Posterior cingulate gyrus (tissue), 11 donors: Measurements from ENCODE around the gene CMTM7.

Experiments used
- DNase-seq, 10 donors: peaks; one replicate each; pipeline versions ENCODE4 v3.0.0 to v3.0.0-alpha.2; 2020 to 2021; ENCODE audit warnings: mixed read lengths in 3 of 10
- intact Hi-C: fragments of 100-400 bp; cut with DNase I; formaldehyde crosslinking; loops from one replicate; pipeline ENCODE4 v1.15.1; 2023

CMTM7 gene

DNA sequence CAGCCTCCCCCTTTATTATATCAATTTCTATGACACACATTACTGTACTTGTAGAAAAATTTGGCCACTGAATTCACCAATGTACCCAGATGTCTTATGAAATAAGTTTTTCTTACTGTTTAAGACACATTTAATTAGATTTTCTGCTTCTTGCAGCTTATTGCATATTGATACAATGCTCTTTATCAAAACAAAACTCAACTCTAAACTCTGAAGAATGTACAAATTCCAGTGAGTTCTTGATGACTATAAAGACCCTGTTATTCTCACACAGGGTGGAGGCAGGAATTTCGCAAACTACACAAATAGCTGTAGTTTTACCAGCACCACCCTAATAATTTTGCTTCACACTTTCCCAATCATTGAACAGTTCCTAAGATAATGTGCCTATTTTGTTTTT, 89.0 kb downstream of the CMTM7 start:
- no peak for DNase-seq
- intact Hi-C loops = no loop called here

DNA sequence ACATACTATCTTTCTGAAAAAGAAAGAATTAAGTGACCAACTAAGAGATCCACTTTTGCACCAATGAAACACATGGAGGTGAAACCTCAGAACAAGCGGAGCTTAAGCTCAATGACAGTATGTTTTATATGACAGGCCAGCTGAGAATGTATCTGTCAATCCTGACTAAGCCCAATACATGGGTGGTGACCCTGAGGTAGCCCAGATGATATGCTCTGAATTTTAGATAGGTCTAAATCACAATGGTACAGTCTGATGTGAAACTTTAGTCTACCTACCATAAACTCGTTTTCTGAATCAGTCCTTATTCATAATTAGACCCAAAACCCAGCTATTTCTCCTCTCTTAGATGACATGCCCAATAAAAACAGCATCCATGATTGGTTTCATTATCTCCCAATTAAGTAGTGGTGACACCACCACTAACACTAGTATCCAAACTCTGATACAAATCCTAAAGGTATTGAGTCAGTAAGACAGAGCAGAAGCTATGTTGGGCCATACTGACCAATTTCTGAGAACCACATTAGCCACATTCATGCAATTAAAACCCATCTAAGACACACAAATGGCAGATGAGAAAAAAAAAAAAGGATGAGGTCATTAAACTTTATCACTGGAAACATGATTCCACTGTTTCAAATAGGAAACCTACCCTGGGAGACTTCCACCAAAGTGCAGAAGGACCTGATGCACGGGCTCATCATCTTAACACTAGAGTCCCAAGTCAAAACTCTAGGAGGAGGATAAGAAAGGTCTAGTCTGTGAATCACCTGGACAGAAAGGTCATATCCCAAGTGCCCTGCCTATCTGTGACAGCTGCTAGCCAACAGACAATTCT, 90.4 kb downstream of the CMTM7 start:
- intact Hi-C loops = no loop called here
- no peak for DNase-seq

DNA sequence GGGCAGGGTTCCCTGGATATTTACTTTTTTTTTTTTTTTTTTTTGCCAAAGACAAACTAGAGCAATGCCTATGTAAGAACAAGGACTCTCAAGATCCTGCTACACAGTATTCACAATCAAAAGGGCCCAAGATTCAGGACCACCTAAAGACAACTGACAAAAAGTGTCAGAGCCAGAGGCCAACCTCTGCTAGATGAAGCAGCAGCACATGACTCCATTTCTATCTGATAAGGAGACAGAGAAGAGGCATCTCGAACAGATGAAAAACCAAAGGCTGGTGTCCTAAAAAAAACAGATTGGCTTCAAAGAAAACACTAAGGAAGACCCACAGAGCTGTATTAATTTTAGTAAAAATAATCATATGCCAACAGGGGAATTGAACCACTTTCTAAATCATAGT, 91.0 kb downstream of the CMTM7 start:
- intact Hi-C loops = no loop called here
- DNase-seq = no peak

DNA sequence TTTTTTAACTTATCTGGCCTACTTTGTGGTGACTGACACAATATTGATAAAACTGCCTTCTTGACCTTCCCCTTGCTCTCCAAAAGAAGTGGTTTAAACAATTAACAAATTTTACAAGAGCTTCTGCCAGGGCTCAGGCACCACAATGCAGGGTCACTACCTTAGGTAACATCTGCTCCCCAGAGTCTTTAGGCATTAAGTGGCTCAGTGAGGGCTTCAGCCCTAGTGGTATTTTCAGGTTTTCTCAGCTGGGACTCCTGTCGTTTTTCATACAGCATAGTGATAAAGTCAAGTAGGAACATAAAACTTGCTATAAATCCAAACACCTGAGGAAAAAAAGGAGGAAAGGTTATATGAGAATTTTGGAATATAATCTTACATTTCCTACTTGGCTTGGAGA, 92.1 kb downstream of the CMTM7 start:
- intact Hi-C loops = no loop called here
- DNase-seq = no peak

DNA sequence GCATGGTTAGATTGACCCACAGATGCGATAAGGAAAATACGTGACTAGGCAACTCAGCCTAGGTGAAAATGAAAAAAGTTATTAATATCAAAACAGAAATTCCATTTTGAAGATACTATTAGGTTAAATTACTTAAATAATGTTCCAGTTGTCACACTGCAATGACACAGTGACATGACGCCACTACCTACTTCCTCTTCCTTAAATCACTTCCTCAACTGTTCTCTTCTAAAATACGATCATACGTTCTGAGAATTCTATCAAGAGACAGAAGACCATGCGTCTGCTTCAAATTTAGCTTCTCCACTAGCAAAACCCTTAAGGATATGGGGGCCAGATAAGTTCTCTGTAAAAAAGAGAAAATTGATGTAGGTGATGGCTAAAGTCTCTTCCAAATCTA, 92.8 kb downstream of the CMTM7 start:
- intact Hi-C loops = no loop called here
- no peak for DNase-seq

DNA sequence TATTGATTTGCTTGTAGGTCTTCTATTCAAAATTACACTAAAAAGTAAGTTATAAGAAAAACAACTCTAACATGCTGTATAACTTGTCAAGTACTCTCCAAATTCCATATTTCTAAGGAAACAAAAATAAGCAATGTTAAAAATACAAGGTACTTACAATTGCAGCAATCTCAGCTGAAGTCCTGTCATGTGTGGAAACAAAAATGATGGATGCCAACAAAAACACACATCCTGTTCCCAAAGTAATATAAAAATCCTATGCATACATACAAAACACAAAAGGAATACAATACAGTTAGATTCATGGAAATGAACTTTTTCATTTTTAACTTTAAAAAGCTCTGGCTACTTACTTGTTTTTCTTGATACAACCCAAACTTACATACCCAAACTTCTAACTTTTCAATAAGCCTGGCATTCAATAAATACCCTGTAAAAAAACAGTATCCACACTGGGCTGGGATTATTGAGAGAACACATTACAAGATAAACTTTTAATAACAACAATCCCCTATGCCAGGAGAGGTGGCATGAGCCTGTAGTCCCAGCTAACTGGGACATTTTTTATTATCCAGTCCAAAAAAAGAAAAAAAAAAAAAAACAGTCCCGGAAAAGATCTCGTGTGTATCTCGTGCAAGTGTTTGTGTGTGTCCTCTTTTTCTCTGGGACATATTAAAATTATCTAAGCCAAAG, 96.3 kb downstream of the CMTM7 start:
- no peak for DNase-seq
- intact Hi-C loops = no loop called here

DNA sequence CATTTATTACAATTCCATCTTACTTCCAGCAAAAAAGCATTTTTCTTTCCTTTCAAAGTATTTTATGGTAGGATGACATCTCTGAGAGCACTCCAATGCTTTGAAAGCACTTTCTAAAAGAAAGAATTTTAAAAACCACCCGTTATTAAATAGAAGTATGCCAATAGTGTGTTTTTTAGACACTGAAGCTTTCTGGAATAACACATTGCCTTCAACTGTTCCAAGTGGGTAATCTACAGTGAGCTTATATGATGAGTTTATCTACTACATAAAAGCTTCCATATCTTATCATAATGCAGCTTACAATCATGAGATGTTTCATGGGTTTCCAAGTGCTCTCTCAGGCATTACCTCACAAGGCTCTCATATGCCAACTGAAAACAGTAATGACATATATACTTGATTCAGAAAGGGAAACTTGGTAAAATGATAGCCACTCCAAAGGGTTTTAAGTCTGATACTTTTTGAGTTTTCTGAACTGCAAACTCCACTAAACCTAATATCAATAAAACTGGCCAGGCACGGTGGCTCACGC, 96.9 kb downstream of the CMTM7 start:
- intact Hi-C loops = no loop called here
- no peak for DNase-seq

DNA sequence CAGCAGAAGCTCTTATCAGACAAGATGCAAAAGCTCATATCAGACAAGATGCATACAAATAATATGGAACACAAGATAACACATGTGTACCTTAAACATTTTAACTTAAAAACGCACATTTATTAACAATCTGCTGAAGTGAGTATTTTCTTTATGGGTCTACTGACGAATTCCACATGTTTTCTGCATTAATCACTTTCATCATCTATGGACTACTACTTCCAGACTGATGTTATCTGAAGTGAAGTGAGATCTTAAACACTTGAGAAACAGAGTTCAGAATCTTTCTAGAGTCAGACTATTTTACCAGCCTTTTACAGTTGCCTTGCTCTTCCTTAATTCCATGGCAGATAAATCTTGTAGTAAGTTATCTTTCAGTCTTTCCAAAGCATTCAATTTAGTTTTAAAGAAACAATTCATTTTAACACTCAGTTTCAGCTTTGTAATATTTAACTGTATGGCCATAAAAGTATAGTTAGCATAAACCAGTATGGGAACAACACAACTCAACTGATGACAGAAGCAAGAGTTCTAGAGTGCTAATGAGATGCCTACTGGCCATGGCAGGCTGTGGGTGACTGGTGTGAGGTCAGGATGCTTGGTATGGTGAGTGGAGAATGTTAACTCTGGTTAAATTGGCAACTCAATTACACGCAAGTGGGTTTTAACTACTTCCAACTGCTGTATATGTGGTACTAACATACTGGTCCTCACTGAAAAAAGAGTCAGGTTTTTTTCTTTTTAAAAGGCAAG, 101.2 kb downstream of the CMTM7 start:
- intact Hi-C loops = no loop called here
- DNase-seq = no peak

DNA sequence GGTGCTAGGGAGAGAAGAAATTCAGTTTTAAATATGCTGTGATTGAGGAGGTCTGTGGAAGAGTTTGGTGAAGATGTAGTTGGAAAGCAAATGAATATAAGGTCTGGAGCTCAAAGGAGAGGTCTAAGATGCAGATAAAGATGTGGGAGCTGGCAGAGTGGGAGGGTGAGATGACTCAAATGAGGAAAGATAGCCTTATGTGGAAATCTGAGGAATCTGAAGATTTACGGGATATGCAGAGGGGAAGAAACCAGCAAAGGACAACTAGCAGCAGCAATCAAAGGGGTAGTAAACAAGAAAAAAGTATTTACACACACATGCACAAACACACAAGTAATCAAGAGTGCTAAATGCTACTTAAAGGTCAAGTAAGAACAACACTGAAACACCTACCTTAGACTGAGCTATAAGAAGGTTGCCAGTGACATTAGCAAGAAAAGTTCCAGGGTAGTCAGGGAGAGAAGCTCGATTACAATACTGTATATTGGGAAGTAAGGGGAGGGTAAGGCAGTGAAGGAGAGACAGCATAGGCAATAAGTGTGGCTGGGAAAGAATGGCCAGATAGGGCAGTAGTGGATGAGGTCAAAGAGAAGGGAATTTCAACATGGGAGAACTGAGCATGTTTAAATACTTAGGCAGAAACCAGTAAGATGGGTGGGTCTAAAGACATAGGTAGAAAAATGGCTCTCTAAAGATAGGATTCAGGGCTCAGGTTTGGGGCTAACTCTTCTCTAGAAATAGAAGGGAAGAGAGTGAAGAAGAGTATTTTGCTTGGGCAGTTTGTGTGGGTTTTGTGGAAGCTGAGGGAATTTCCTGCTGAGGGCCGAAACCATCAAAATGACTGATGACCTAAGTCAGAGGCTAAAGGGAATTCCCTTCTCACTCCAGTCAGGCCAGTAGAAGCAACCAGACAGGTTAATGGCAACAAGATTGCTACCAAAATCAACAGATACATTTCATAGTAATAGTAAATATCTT, 102.1 kb downstream of the CMTM7 start:
- intact Hi-C loops = no loop called here
- no peak for DNase-seq

DNA sequence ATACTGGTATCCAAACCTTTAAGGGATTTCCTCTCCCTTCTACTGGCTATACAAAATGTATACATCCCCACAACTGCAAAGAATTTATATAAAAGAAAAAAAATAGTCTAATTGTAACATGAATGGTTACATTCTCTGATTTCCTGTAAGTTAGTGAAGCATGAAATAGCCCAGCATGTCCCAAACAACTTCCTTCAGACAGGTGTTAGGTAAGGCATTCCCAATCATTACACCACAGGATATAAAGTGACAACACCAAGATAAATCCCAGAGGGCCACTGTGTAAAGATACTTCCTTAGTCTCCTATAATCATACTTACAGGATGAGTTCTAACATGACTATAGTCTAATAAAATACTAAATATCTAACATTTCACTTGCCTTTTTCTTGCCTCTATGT, 103.4 kb downstream of the CMTM7 start:
- intact Hi-C loops = no loop called here
- no peak for DNase-seq

DNA sequence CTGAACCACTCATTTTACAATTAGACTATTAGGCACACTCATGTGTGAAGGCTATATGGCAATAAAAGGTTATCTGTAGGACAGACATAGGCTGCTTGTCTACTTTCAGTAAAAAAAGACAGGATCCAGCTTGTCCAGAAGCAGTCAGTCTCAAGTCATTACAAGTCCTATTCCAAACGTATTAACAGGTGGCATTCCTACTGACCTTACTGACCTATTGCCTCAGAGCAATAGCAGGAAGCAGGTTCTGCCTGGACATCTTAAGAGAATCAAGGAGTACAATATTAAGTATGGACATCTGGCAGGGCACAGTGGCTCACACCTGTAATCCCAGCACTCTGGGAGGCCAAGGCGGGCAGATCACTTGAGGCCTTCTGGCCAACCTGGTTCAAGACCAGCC, 104.0 kb downstream of the CMTM7 start:
- intact Hi-C loops = no loop called here
- no peak for DNase-seq

DNA sequence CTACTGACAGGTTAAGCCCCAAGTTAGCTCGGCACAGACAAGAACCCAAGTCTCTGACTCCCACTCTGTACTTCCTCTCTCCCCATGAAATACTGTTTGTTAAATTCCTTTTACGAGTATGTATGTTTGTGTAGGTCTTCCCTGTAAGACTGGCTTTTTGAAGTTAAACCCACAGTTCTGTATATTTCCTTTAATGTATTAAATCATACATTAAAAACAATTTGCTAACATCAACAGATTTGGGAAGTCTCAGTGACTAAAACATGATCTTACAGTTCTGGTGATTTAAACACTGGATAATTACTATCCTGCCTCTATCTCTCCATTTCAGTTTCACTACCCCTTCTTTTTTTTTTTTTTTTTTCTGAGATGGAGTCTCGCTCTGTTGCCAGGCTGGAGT, 106.6 kb downstream of the CMTM7 start:
- intact Hi-C loops = no loop called here

DNA sequence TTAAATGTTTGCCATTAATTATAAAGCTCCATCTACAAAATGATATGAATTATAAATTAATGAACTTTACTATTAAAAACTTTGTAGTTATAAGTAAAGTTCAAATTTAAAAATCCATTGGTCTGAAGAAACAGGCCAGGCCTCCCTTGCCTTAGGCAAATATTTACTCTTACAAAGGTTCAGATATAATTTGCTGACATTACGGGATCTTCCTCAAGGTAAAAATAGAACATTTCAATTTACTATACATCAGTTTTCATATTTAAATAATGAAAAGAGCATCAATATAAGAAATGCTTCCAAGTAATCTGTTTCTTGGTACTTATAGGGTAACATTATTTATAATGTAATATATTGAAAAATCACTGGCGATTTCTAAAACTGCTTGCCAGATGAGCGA, 107.3 kb downstream of the CMTM7 start:
- intact Hi-C loops = no loop called here
- DNase-seq = no peak

More for the DNA sequence above, 106.6 kb downstream of the CMTM7 start:
- no peak for DNase-seq

DNA sequence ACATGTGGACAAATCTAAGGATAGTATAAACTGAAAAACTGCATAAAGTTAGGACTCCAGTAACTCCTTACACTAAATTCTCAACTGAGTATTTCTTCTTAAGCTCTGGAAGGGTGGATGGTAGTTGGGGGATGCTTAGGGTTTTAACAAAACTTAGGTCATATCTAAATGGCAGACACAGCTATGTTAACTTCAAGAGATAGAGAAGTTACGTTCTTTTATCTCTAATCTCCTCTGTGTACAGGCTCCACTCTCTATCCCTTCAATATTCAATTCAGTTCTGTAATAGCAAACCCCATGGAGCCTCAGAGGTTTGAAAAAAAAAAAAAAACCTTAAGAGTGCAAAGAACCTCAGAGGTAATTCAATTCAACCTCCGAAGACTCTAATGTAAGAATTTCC, 107.9 kb downstream of the CMTM7 start:
- intact Hi-C loops = no loop called here
- no peak for DNase-seq

DNA sequence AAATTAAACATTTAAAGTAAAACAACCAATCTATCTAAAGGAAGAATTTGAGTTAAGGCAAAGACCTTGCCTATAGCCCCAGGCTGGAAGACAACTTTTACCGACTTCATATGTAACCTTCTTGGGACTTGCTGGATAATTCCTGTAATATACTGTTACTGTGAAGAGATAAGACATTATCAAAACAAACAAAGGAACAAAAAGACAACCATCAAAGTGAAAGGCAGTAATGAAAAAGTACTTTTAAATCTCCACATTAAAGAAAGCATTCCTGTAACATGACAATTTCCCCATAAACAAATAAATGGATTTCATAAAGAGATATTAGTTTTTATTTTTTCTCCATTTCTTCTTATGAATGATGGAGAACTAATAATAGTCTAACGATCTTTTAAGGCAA, 108.6 kb downstream of the CMTM7 start:
- no peak for DNase-seq
- intact Hi-C loops = loop anchor here (5.0 kb wide), 1 partner anchor 67 kb away; no protein-coding TSS in a partner anchor

DNA sequence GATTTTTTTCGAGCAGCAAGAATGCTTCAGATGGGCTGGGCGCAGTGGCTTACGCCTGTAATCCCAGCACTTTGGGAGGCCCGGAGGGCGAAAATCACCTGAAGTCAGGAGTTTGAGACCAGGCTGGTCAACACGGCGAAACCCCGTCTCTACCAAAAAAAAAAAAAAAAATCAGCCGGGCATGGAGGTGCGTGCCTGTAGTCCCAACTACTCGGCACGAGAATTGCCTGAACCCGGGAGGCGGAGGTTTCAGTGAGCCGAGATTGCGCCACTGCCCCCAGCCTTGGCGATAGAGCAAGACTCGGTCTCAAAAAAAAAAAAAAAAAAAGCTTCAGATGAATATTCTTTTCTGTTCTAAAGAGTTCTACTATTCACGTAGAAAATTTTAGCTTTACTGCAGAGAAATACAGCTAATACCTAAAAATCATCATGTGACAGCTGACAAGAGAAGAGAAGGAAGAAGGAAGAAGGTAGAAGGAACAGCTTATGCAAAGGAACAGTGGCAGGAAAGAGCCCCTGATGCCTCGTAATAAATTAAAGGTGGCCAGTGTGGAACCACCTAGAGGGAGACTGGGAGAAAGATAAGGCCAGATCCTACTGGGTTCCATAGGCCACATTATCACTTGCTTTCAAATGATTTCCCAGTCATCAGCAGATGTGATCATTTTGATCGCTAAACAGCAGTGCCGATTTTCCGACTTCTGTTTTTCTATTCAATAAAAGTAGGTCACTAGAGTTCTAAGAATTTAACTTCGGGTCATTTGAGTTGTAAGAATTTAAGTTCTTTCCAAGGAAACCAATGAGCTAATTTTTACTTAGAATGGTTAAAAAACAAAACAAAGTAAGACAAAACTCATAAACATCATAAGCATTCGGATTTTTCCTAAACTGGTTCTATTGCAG, 109.5 kb downstream of the CMTM7 start:
- no peak for DNase-seq
- intact Hi-C loops = loop anchor here (5.0 kb wide), 1 partner anchor 66 kb away; no protein-coding TSS in a partner anchor

DNA sequence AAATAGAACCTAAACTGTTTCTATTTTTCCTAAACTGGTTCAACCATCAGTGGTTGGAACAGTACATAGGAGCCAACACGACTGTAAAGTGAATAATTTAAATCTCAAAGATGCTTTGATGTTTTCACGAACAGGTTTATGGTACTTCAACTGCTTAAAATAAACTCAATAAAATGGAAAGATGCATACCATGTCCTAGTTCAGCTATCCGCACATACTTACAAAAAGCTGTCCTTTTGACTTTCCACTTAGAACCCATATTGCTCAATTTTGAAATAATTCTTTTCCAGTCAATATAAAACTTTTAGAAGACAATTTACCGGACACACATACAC, 110.1 kb downstream of the CMTM7 start:
- intact Hi-C loops = loop anchor here (5.0 kb wide), 1 partner anchor 66 kb away; no protein-coding TSS in a partner anchor
- DNase-seq = no peak

DNA sequence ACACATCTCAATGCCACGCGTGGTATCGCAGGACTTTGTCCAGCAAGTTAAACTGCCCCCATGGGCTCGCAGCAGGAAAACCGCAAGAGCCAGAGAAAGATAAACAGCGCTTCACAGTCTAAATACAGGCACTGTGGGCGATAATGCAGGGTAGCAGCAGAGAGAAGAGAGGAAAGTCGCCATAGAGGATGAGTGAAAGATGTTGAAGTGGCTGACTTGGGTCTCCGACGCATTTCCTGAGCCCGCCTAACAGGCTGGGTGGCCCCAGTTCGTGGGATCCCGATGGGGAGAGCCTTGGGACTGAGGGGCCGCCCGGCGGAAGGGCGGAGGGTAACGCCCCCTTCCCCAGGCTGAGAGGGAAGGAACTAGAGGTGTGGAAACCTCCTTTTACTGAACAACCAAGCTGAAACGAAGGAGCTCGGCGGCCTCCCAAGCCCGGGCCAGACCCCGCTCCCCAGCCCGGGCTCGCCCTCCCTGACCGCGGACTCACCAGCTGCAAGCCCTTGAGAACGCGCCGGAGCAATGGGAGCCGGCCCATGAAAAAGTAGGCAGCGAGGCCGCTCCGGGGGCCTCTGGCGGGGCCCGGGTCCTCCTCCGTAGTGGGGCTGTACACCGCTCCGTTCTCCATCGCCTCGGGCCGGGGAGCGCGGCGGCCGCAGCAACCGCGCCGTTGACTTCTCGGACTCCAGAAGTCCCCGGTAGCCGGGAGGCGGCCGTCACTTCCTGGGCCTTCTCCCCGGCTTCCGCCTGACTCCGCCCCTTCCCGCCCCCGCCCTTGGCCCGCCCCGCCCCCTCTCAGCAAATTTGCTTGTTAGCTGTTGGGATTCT, 110.7 kb downstream of the CMTM7 start, which contains the start of gene CMTM6:
CMTM6 (minus strand) TSS at position 735 of the 828 bp plus-strand sequence; CDS start at position 628, 107 bp downstream.
- intact Hi-C loops = loop anchor here (5.0 kb wide), 1 partner anchor 65 kb away; no protein-coding TSS in a partner anchor
- peak; percentile 65 to 97 (median 79) for DNase-seq
